Measurements from ENCODE around the gene ARHGAP24. TPM values are rescaled to one million over a fixed set of nuclear protein-coding genes. Genes with fewer than 3 reads are reported as not detected.

The ARHGAP24 gene
- total and polyA plus RNA-seq, 12 donors: 0.72 to 53.4 (median 4.4) TPM

- no peaks in the 10 kb centered on the region for H3K9me3 ChIP-seq (replicated peaks in 1 of 3)
- TF ChIP-seq POLR2A (IDR thresholded peaks at IDR 0.05) (no peak), CTCF (IDR thresholded peaks at IDR 0.05) (no peak)
- WGBS, 4 donors: 83 to 95% (median 89%) methylated on average over 2 of the region's 2 CpGs
- no peaks in the 10 kb centered on the region for H3K27me3 ChIP-seq
- no peak overlapping the region for H3K4me3 ChIP-seq
- H3K36me3 ChIP-seq (replicated peaks in 1 of 2): no peaks in the 10 kb centered on the region
- intact Hi-C loops (cut with DNase I): no loop called here
- H3K4me1 ChIP-seq (replicated peaks in 1 of 2): no peaks in the 10 kb centered on the region
- H3K27ac ChIP-seq: no peak overlapping the region
- DNase-seq: no peak
Measured at GRCh38 chr4:85548116-85548515, 73.2 kb downstream of the ARHGAP24 start.

GRCh38 chr4:85548841-85549240 is 73.9 kb downstream of the ARHGAP24 start:
- no peak for DNase-seq
- Histone ChIP-seq H3K9me3 (replicated peaks in 1 of 3) (no peaks in the 10 kb centered on the region), H3K4me3 (no peak overlapping the region), H3K36me3 (replicated peaks in 1 of 2) (no peaks in the 10 kb centered on the region), H3K27ac (no peak overlapping the region), H3K4me1 (replicated peaks in 1 of 2) (no peaks in the 10 kb centered on the region), H3K27me3 (no peaks in the 10 kb centered on the region)
- intact Hi-C loops (cut with DNase I): no loop called here
- 66 to 84% (median 73%) methylated on average over 2 of the region's 2 CpGs for WGBS, 4 donors
- TF ChIP-seq POLR2A (IDR thresholded peaks at IDR 0.05): no peak
- TF ChIP-seq CTCF (IDR thresholded peaks at IDR 0.05): no peak

GRCh38 chr4:85555206-85555605 is 80.3 kb downstream of the ARHGAP24 start:
- Histone ChIP-seq H3K9me3 (replicated peaks in 1 of 3) (no peaks in the 10 kb centered on the region), H3K27ac (no peak overlapping the region)
- 83 to 94% (median 89%) methylated on average over 1 of the region's 1 CpG for WGBS, 4 donors

DNA sequence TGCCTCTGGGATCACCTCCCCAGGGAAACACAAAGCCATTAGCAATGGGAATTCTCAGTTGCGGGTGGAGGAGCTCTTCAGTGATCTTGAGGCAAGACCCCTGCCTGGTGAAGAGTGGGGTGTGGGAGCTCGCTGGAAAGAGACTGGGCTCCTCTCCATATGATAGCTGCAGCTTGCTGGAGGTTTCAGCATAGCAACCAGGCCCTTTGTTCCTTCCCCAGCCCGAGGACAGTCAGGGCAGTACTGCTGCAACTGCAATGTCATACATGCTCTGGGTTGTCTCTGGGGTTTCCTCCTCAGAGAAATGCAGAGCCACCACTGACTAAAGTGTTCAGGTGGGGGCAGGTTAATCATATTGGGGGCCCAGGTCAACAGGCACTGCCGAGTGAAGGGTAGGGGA is 81.3 kb downstream of the ARHGAP24 start:
- H3K36me3 ChIP-seq (replicated peaks in 1 of 2): no peaks in the 10 kb centered on the region
- intact Hi-C loops (cut with DNase I): no loop called here
- no peaks in the 10 kb centered on the region for H3K9me3 ChIP-seq (replicated peaks in 1 of 3)
- no peak for DNase-seq
- H3K27ac ChIP-seq: no peak overlapping the region
- no peaks in the 10 kb centered on the region for H3K27me3 ChIP-seq
- TF ChIP-seq CTCF (IDR thresholded peaks at IDR 0.05): no peak
- no peak for TF ChIP-seq POLR2A (IDR thresholded peaks at IDR 0.05)
- H3K4me3 ChIP-seq: no peak overlapping the region
- 76 to 90% (median 80%) methylated on average over 2 to 4 of the region's 4 CpGs for WGBS, 4 donors
- no peaks in the 10 kb centered on the region for H3K4me1 ChIP-seq (replicated peaks in 1 of 2)

More at GRCh38 chr4:85555206-85555605, 80.3 kb downstream of the ARHGAP24 start:
- Histone ChIP-seq H3K36me3 (replicated peaks in 1 of 2) (no peaks in the 10 kb centered on the region), H3K4me1 (replicated peaks in 1 of 2) (no peaks in the 10 kb centered on the region), H3K27me3 (no peaks in the 10 kb centered on the region), H3K4me3 (no peak overlapping the region)
- intact Hi-C loops (cut with DNase I): no loop called here
- DNase-seq: no peak
- TF ChIP-seq CTCF (IDR thresholded peaks at IDR 0.05) (no peak), POLR2A (IDR thresholded peaks at IDR 0.05) (no peak)
